GM12878 (cell line): ENCODE results near the gene ISG20. TPM values are rescaled to one million over a fixed set of nuclear protein-coding genes. Genes with fewer than 3 reads are reported as not detected.

Experiments used
- ATAC-seq: fragments of 200-7000 bp; cut with Tn5 transposase; 3 replicates; pipeline ENCODE4 v1.9.1; 2020; ENCODE audit warnings: mild to moderate bottlenecking, moderate library complexity
- BruUV-seq: library from RNA; stranded (reverse); fragments of 400-500 nt; replicated peaks from 2 replicates; lab custom pipeline; 2021; lab: Mats Ljungman, UMichigan
- CTCF ChIA-PET: fragments of 300-600 bp; sonication (Branson Sonifier 250); formaldehyde crosslinking; extraction: SDS; loops from one replicate; lab custom pipeline; 2021; ENCODE audit warnings: inconsistent platforms; lab: Yijun Ruan, JAX
- POLR2A ChIA-PET: fragments of 350-600 bp; formaldehyde crosslinking; extraction: SDS; loops from one replicate; lab custom pipeline; 2021; ENCODE audit warnings: inconsistent platforms; lab: Charles Lee
- RAD21 ChIA-PET: fragments of 300-600 bp; sonication (Branson Sonifier 250); formaldehyde crosslinking; loops from one replicate; lab custom pipeline; 2023; ENCODE audit warnings: antibody characterized with exemption; ENCODE audit not compliant: unreplicated experiment; lab: Charles Lee
- SMC1A ChIA-PET: fragments of 300-600 bp; sonication (Branson Sonifier 250); formaldehyde crosslinking; loops from one replicate; lab custom pipeline; 2023; ENCODE audit not compliant: unreplicated experiment, uncharacterized antibody; lab: Charles Lee
- DNase-seq: peaks from one replicate; pipeline ENCODE4 v3.0.0-alpha.2; 2011; ENCODE audit warnings: low read depth, low spot score
- FAIRE-seq: peaks from 3 replicates; lab custom pipeline; 2011; peaks lifted over from hg19 to GRCh38; lab: Jason Lieb, UNC
- H2AFZ ChIP-seq: 2 replicates; pipeline ENCODE4 v1.6.0; 2011; ENCODE audit warnings: low read depth, low read length, control low read depth; ENCODE audit not compliant: control insufficient read depth
- H3K27ac ChIP-seq: 2 replicates; pipeline ENCODE4 v1.5.1; 2011; ENCODE audit warnings: control low read depth; ENCODE audit not compliant: control insufficient read depth, insufficient read depth
- H3K27me3 ChIP-seq, 2 experiments: replicated peaks in 1 of 2; 2 replicates each; pipeline versions ENCODE4 v1.6.0 to v1.6.1; 2011; ENCODE audit warnings: low read length in 1 of 2; ENCODE audit not compliant: control insufficient read depth in 2 of 2, insufficient read depth in 2 of 2
- H3K36me3 ChIP-seq, 2 experiments: 2 replicates each; pipeline ENCODE4 v1.5.1; 2011; ENCODE audit warnings: low read length in 1 of 2; ENCODE audit not compliant: control insufficient read depth in 2 of 2, insufficient read depth in 2 of 2
- H3K4me1 ChIP-seq: 2 replicates; pipeline ENCODE4 v1.6.1; 2011; ENCODE audit warnings: mild to moderate bottlenecking, low read length, moderate library complexity, mixed read lengths; ENCODE audit not compliant: control insufficient read depth, insufficient read depth
- H3K4me2 ChIP-seq: 2 replicates; pipeline ENCODE4 v1.6.0; 2011; ENCODE audit warnings: control low read depth; ENCODE audit not compliant: control insufficient read depth, insufficient read depth
- H3K4me3 ChIP-seq: fragments of 200-600 bp; sonication (generic); 2 replicates; pipeline ENCODE4 v1.5.1; 2016
- H3K79me2 ChIP-seq: 2 replicates; pipeline ENCODE4 v1.6.0; 2011; ENCODE audit warnings: low read length; ENCODE audit not compliant: control insufficient read depth, insufficient read depth
- H3K9ac ChIP-seq: 2 replicates; pipeline ENCODE4 v1.8.0; 2011; ENCODE audit warnings: low read length, control low read depth, mixed read lengths; ENCODE audit not compliant: control insufficient read depth, insufficient read depth
- H3K9me3 ChIP-seq: replicated peaks from 3 replicates; pipeline ENCODE4 v1.5.1; 2011; ENCODE audit warnings: mild to moderate bottlenecking, low read length; ENCODE audit not compliant: control insufficient read depth, insufficient read depth
- H4K20me1 ChIP-seq: 2 replicates; pipeline ENCODE4 v1.6.0; 2011; ENCODE audit not compliant: control insufficient read depth, insufficient read depth
- NFIC ChIP-seq: IDR thresholded peaks from 2 replicates; pipeline ENCODE4 v1.6.1; 2012; ENCODE audit warnings: low read depth, mild to moderate bottlenecking, inconsistent platforms, low read length, moderate library complexity
- SP1 ChIP-seq: IDR thresholded peaks from one replicate; pipeline ENCODE4 v1.6.1; 2011; ENCODE audit warnings: low read depth, low read length
- SPI1 ChIP-seq: IDR thresholded peaks from 2 replicates; pipeline ENCODE4 v1.6.1; 2011; ENCODE audit warnings: low read depth, mild to moderate bottlenecking, low read length, moderate library complexity, borderline replicate concordance; ENCODE audit not compliant: insufficient read depth
- TCF3 ChIP-seq: IDR thresholded peaks from 2 replicates; pipeline ENCODE4 v1.6.1; 2012; ENCODE audit warnings: low read depth, mild to moderate bottlenecking, low read length, borderline replicate concordance; ENCODE audit not compliant: insufficient read depth
- WRNIP1 ChIP-seq: IDR thresholded peaks from 2 replicates; pipeline ENCODE4 v1.6.1; 2011; ENCODE audit warnings: low read depth, low read length, improper control_type of control experiment, borderline replicate concordance
- ZNF217 ChIP-seq: fragments of 450-650 bp; IDR thresholded peaks from 2 replicates; pipeline ENCODE4 v1.6.1; 2017; ENCODE audit warnings: antibody characterized with exemption, mild to moderate bottlenecking
- ZSCAN29 ChIP-seq: fragments of 450-650 bp; IDR thresholded peaks from 2 replicates; pipeline ENCODE4 v1.6.1; 2017; ENCODE audit warnings: mild to moderate bottlenecking, moderate library complexity
- WGBS: methylation state at CpG from one replicate; pipeline ENCODE4 v1.1.6; 2016; ENCODE audit warnings: low lambda C conversion rate; ENCODE audit not compliant: insufficient replicate concordance, insufficient coverage; ENCODE audit errors: missing lambda C conversion rate; 5-methylcytosine and 5-hydroxymethylcytosine counted together
- in situ Hi-C: fragments of 300-500 bp; cut with MboI; formaldehyde crosslinking; loops from 9 replicates; pipeline ENCODE4 v1.14.3; 2018; ENCODE audit warnings: mixed read lengths
- intact Hi-C: fragments of 100-400 bp; cut with micrococcal nuclease; formaldehyde crosslinking; loops from one replicate; pipeline ENCODE4 v1.14.2; 2022; ENCODE audit not compliant: unreplicated experiment
- polyA plus RNA-seq, 11 experiments: library from polyadenylated mRNA; depleted of rRNA in 4 of 11; unstranded in 6 of 11; stranded (reverse) in 5 of 11; fragments of >200 nt; fragmentation: Nextera tagmentation in 4 of 11; fragmentation: Illumina TruSeq in 1 of 11; extraction: Ambion mirVana in 4 of 11; extraction: Trizol in 1 of 11; gene quantifications; 1 replicate in 1 of 11; 2 replicates in 10 of 11; pipeline versions ENCODE4 v1.2.1 to v1.2.3, GENCODE V29; 2011 to 2016; ENCODE audit warnings: inconsistent platforms in 2 of 11, missing spikeins in 2 of 11, low read depth in 1 of 11
- total RNA-seq, 4 experiments: library from RNA; depleted of rRNA in 3 of 4; stranded (reverse); fragments of >200 nt in 3 of 4; fragmentation: Illumina TruSeq in 1 of 4; extraction: Trizol in 1 of 4; gene quantifications; 2 replicates each; pipeline versions ENCODE4 v1.2.1 to v1.2.3, GENCODE V29; 2013 to 2021
- TF ChIP-seq, protein P1 (sequence below): fragments of 450-650 bp; IDR thresholded peaks from 2 replicates; pipeline ENCODE4 v1.6.1; 2017; ENCODE audit warnings: mild to moderate bottlenecking, moderate library complexity

Gene ISG20
- total and polyA plus RNA-seq, 10 of the 15 experiments (the other 5 are each of a cell fraction or from before 2014, with no cell fraction given): 23.4 to 210 (median 85.9) TPM

DNA sequence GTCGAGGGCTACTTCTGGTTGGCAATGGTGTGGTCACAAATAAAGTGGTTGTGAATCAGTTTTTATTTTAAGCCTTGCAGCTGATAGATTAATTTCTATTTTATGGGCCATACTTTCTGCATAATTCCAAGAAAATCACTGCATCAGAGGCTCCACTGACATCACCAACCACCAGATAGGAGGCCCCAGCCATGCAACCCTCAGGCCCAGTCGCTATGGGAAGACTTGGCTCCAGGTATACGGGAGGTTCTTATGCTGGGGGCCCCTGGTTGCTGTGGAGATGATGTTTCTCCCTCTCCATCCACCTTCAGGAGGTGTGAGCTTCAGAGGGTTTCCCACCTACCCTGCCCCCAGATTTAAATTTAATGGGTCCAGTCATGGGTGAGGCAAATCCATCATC is 57.4 kb downstream of the ISG20 start:
- 44% methylated on average over 3 of the region's 3 CpGs for WGBS
- Histone ChIP-seq H3K27me3 (no peaks in the 10 kb centered on the region; a peak in 2 of 4 replicates), H3K36me3 (no peaks in the 10 kb centered on the region), H3K9ac (no peak overlapping the region), H2AFZ (no peak overlapping the region), H3K27ac (no peak overlapping the region), H3K4me1 (no peaks in the 10 kb centered on the region), H4K20me1 (no peaks in the 10 kb centered on the region), H3K79me2 (no peaks in the 10 kb centered on the region), H3K9me3 (no peaks in the 10 kb centered on the region), H3K4me2 (no peak overlapping the region), H3K4me3 (no peak overlapping the region)
- no peak for DNase-seq
- ChIA-PET SMC1A (interaction anchor here (1.1 to 4.1 kb wide), 3 partner anchors 21 to 71 kb away, joined by 3 to 26 read pairs (median 4); no protein-coding TSS in a partner anchor), CTCF (interaction anchor here (0.8 to 6.3 kb wide), 3 partner anchors 12 to 89 kb away, joined by 3 to 52 read pairs (median 5); no protein-coding TSS in a partner anchor), POLR2A (no interaction called here), RAD21 (interaction anchor here (4.3 kb wide), 1 partner anchor 72 kb away, joined by 19 read pairs; no protein-coding TSS in a partner anchor)
- intact Hi-C loops: no loop called here
- in situ Hi-C loops: no loop called here
- BruUV-seq: no TSS peak
- no peak for FAIRE-seq
- ATAC-seq: no peak
- TF ChIP-seq, protein P1, sequence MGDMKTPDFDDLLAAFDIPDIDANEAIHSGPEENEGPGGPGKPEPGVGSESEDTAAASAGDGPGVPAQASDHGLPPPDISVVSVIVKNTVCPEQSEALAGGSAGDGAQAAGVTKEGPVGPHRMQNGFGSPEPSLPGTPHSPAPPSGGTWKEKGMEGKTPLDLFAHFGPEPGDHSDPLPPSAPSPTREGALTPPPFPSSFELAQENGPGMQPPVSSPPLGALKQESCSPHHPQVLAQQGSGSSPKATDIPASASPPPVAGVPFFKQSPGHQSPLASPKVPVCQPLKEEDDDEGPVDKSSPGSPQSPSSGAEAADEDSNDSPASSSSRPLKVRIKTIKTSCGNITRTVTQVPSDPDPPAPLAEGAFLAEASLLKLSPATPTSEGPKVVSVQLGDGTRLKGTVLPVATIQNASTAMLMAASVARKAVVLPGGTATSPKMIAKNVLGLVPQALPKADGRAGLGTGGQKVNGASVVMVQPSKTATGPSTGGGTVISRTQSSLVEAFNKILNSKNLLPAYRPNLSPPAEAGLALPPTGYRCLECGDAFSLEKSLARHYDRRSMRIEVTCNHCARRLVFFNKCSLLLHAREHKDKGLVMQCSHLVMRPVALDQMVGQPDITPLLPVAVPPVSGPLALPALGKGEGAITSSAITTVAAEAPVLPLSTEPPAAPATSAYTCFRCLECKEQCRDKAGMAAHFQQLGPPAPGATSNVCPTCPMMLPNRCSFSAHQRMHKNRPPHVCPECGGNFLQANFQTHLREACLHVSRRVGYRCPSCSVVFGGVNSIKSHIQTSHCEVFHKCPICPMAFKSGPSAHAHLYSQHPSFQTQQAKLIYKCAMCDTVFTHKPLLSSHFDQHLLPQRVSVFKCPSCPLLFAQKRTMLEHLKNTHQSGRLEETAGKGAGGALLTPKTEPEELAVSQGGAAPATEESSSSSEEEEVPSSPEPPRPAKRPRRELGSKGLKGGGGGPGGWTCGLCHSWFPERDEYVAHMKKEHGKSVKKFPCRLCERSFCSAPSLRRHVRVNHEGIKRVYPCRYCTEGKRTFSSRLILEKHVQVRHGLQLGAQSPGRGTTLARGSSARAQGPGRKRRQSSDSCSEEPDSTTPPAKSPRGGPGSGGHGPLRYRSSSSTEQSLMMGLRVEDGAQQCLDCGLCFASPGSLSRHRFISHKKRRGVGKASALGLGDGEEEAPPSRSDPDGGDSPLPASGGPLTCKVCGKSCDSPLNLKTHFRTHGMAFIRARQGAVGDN: no peak
- TF ChIP-seq ZNF217 (no peak), WRNIP1 (no peak), TCF3 (no peak), SPI1 (no peak), ZSCAN29 (no peak), SP1 (no peak), NFIC (no peak)
- TF ChIP-seq, all 136 proteins: peak for 0
